ENCODE measurements around the gene DHX34. TPM values are rescaled to one million over a fixed set of nuclear protein-coding genes. Genes with fewer than 3 reads are reported as not detected.

DHX34 gene
- total RNA-seq, 1 donor from 2014 or later = 32.4 TPM

DNA sequence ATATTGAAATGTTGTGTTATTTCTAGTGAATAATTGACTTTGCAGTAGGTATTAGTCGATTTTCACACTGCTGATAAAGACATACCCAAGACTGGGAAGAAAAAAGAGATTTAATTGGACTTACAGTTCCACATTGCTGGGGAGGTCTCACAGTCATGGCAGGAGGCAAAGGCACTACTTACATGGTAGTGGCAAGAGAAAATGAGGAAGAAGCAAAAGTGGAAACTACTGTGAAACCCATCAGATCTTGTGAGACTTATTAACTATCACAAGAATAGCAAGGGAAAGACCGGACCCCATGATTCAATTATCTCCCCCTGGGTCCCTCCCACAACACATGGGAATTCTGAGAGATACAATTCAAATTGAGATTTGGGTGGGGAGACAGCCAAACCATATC is 27.1 kb upstream of the DHX34 start:
- Mint-ChIP-seq H3K4me3 (no peak overlapping the region), H3K36me3 (ENCODE audit: low read depth) (no peaks in the 10 kb centered on the region), H3K27me3 (ENCODE audit: low read depth) (peaks cover 8% of the 10 kb centered on the region), H3K9me3 (no peaks in the 10 kb centered on the region), H3K27ac (ENCODE audit: unreplicated experiment) (no peak overlapping the region), H3K4me1 (no peaks in the 10 kb centered on the region)
- DNase-seq (ENCODE audit: low read depth, low spot score) = no peak
- TF ChIP-seq, protein P1, sequence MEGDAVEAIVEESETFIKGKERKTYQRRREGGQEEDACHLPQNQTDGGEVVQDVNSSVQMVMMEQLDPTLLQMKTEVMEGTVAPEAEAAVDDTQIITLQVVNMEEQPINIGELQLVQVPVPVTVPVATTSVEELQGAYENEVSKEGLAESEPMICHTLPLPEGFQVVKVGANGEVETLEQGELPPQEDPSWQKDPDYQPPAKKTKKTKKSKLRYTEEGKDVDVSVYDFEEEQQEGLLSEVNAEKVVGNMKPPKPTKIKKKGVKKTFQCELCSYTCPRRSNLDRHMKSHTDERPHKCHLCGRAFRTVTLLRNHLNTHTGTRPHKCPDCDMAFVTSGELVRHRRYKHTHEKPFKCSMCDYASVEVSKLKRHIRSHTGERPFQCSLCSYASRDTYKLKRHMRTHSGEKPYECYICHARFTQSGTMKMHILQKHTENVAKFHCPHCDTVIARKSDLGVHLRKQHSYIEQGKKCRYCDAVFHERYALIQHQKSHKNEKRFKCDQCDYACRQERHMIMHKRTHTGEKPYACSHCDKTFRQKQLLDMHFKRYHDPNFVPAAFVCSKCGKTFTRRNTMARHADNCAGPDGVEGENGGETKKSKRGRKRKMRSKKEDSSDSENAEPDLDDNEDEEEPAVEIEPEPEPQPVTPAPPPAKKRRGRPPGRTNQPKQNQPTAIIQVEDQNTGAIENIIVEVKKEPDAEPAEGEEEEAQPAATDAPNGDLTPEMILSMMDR (conservative IDR thresholded peaks at IDR 0.05) = no peak

DNA sequence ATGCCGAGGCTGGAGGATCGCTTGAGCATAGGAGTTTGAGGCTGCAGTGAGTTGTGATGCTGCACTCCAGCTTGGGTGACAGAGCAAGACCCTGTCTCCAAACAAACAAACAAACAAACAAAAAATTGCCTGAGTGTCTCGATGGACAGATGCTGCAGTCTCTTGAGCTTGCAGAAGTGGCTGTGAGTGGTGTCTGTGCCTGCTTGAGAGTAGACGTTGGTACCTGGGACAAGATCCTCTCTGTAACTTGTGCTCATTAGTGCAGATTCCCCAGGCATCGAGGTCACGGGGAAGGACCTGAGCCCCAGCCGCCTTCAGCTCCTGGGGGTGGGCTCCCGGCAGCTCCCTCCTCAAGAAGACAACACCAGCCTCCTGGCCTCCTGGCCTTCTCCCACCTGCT is 25.7 kb upstream of the DHX34 start:
- Mint-ChIP-seq H3K27ac (ENCODE audit: unreplicated experiment) (no peak overlapping the region), H3K4me3 (no peak overlapping the region), H3K9me3 (no peaks in the 10 kb centered on the region), H3K27me3 (ENCODE audit: low read depth) (peaks cover 8% of the 10 kb centered on the region), H3K36me3 (ENCODE audit: low read depth) (no peaks in the 10 kb centered on the region), H3K4me1 (no peaks in the 10 kb centered on the region)
- DNase-seq (ENCODE audit: low read depth, low spot score) = no peak
- TF ChIP-seq, protein P1 (conservative IDR thresholded peaks at IDR 0.05) = no peak

DNA sequence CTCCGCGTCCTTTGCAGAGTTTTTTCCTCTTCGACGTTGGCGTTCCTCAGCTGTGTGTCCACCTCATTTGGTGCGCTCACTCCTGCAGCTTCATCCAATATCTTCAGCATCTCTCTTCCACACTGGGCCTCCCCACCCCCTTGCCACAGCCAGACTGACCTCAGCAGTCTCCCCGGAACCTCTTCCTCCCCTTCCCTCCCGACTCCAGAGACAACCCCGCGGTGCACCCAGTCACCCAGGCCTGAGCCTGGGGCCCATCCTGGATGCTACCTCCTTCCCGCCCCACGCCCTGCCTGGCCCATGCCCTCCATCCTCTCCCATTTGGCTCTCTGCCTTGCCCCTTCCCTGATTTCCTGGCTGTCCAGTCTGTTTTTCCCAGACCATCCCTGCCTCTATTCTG is 25.2 kb upstream of the DHX34 start:
- DNase-seq (ENCODE audit: low read depth, low spot score) = no peak
- peaks cover 8% of the 10 kb centered on the region for H3K27me3 Mint-ChIP-seq (ENCODE audit: low read depth)
- TF ChIP-seq, protein P1 (conservative IDR thresholded peaks at IDR 0.05) = no peak
- no peak overlapping the region for H3K4me3 Mint-ChIP-seq
- H3K9me3 Mint-ChIP-seq = no peaks in the 10 kb centered on the region
- no peak overlapping the region for H3K27ac Mint-ChIP-seq (ENCODE audit: unreplicated experiment)
- H3K4me1 Mint-ChIP-seq = no peaks in the 10 kb centered on the region
- no peaks in the 10 kb centered on the region for H3K36me3 Mint-ChIP-seq (ENCODE audit: low read depth)

DNA sequence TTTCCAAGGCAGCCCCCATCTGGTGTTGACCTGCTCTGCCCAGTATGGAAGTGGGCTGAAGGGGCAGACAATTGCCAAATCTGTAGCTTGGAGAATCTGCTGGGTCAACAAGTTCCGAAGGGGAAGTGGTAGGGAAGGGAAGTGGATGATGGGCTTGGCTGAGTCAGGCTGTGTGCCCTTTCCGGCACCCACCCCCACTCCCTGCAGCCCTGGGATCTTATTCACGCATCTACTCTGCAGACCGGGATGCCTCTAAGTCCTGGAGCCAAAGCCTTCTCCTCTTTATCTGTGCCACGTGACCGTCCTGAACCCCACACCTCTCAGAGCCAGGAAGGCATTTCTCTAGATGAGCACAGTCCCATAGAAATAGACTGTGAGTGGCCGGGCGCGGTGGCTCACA is 24.6 kb upstream of the DHX34 start:
- Mint-ChIP-seq H3K36me3 (ENCODE audit: low read depth) (no peaks in the 10 kb centered on the region), H3K27ac (ENCODE audit: unreplicated experiment) (no peak overlapping the region)
- DNase-seq (ENCODE audit: low read depth, low spot score) = no peak

DNA sequence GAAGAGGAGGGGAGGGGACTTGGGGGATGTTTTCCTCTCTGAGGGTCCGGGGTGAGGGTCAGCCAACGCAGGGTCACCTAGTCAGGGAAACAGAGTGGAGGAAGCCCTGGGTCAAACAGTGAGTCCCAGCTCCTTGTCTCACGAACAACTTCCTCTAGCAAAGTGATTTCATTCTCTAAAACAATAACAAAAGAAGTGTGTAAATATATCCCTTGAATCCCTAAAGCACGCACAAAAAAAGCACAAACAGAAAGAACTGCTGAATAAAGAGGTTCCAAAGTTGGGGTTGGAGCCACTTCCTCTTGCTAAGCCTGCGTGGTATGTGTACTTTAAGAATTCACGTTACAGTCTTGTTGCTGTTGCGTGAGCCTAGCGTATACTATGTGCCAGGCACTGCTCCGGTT is 18.6 kb upstream of the DHX34 start:
- H3K36me3 Mint-ChIP-seq (ENCODE audit: low read depth) = no peaks in the 10 kb centered on the region
- no peaks in the 10 kb centered on the region for H3K9me3 Mint-ChIP-seq
- peaks cover 5% of the 10 kb centered on the region for H3K4me1 Mint-ChIP-seq
- H3K27me3 Mint-ChIP-seq (ENCODE audit: low read depth) = peaks cover 4% of the 10 kb centered on the region
- H3K27ac Mint-ChIP-seq (ENCODE audit: unreplicated experiment) = peak overlapping the region; percentile 71
- H3K4me3 Mint-ChIP-seq = no peak overlapping the region
- DNase-seq (ENCODE audit: low read depth, low spot score) = no peak
- TF ChIP-seq, protein P1 (conservative IDR thresholded peaks at IDR 0.05) = no peak

More for the DNA sequence above, 24.6 kb upstream of the DHX34 start:
- Mint-ChIP-seq H3K27me3 (ENCODE audit: low read depth) (peaks cover 8% of the 10 kb centered on the region), H3K9me3 (no peaks in the 10 kb centered on the region), H3K4me3 (no peak overlapping the region), H3K4me1 (no peaks in the 10 kb centered on the region)
- TF ChIP-seq, protein P1 (conservative IDR thresholded peaks at IDR 0.05) = no peak

DNA sequence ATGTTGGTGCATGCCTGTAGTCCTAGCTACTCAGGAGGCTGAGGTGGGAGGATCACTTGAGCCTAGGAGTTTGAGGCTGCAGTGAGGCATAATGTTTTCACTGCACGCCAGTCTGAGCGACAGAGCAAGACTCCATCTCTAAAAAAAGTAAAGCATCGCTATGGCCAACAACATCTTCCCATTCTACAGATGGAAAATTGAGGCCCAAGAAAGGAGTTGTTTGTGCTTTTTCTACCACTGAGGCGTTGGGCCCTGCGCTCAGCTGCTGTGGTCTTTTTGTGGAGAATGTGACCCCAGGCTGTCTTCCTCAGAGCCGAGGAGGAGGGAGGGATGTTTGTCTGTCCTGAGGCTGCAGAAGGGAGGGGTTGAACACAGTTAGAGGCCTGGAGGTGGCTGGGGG is 17.6 kb upstream of the DHX34 start:
- Mint-ChIP-seq H3K4me3 (no peak overlapping the region), H3K36me3 (ENCODE audit: low read depth) (no peaks in the 10 kb centered on the region), H3K27ac (ENCODE audit: unreplicated experiment) (no peak overlapping the region), H3K9me3 (no peaks in the 10 kb centered on the region), H3K27me3 (ENCODE audit: low read depth) (no peaks in the 10 kb centered on the region), H3K4me1 (peaks cover 5% of the 10 kb centered on the region)
- no peak for DNase-seq (ENCODE audit: low read depth, low spot score)
- TF ChIP-seq, protein P1 (conservative IDR thresholded peaks at IDR 0.05) = no peak
